Subcutaneous abdominal adipose tissue (tissue), 5 donors: Measurements from ENCODE around the gene KAZALD1.

ENCODE experiments used
- H3K27ac ChIP-seq: one replicate; pipeline ENCODE4 v1.7.0; 2013; ENCODE audit warnings: low read depth, mild to moderate bottlenecking, inconsistent platforms, low read length, moderate library complexity
- H3K27me3 ChIP-seq, 5 donors: one replicate each; pipeline ENCODE4 v1.7.0; 2013; ENCODE audit warnings: low read length in 5 of 5, inconsistent platforms in 1 of 5; ENCODE audit not compliant: control insufficient read depth in 5 of 5, insufficient read depth in 4 of 5
- H3K36me3 ChIP-seq, 5 donors: one replicate each; pipeline ENCODE4 v1.7.0; 2013; ENCODE audit warnings: low read length in 5 of 5; ENCODE audit not compliant: control insufficient read depth in 5 of 5, insufficient read depth in 5 of 5
- H3K4me1 ChIP-seq, 5 donors: one replicate each; pipeline ENCODE4 v1.7.0; 2013; ENCODE audit warnings: low read length in 5 of 5, mild to moderate bottlenecking in 3 of 5, moderate library complexity in 1 of 5; ENCODE audit not compliant: control insufficient read depth in 5 of 5, insufficient read depth in 5 of 5
- H3K4me3 ChIP-seq, 5 donors: one replicate each; pipeline ENCODE4 v1.7.0; 2013; ENCODE audit warnings: low read length in 5 of 5, low read depth in 1 of 5
- H3K9ac ChIP-seq, 5 donors: one replicate each; pipeline ENCODE4 v1.7.0; 2013; ENCODE audit warnings: low read length in 5 of 5, mild to moderate bottlenecking in 4 of 5, moderate library complexity in 3 of 5
- H3K9me3 ChIP-seq, 5 donors: one replicate each; pipeline ENCODE4 v1.7.0; 2013; ENCODE audit warnings: low read length in 5 of 5; ENCODE audit not compliant: control insufficient read depth in 5 of 5
- donor health status: healthy.
- donor health status: healthy.
- donor health status: healthy.
- donor health status: healthy.
- donor health status: healthy.

KAZALD1 gene

GRCh38 chr10:101061624-101062231 is at the start of gene KAZALD1:
TSS of gene KAZALD1 (plus strand) at chr10:101061989. CDS start at chr10:101062593, 604 bp downstream.
- H3K4me1 ChIP-seq = peaks cover 9 to 64% (median 60%) of the 10 kb centered on the region in 5 donors

GRCh38 chr10:101012525-101013364 is 49.0 kb upstream of the KAZALD1 start:
- H3K9ac ChIP-seq = no peak overlapping the region
- no peak overlapping the region for H3K4me3 ChIP-seq
- H3K4me1 ChIP-seq = peaks cover 12 to 22% (median 18%) of the 10 kb centered on the region in 5 donors
- peak overlapping the region; percentile 60 for H3K27ac ChIP-seq
- H3K9me3 ChIP-seq = no peaks in the 10 kb centered on the region
- no peaks in the 10 kb centered on the region for H3K36me3 ChIP-seq
- peaks cover 0 to 9% (median 5%) of the 10 kb centered on the region in 5 donors for H3K27me3 ChIP-seq

More at GRCh38 chr10:101061624-101062231, at the start of gene KAZALD1:
- Histone ChIP-seq H3K9ac (peak within 1 kb of the TSS; percentile 30 to 99 (median 97)), H3K9me3 (no peaks in the 10 kb centered on the region), H3K27me3 (peaks cover 3 to 19% (median 15%) of the 10 kb centered on the region in 5 donors), H3K27ac (peak within 1 kb of the TSS; percentile 88), H3K36me3 (no peaks in the 10 kb centered on the region), H3K4me3 (peak within 1 kb of the TSS; percentile 79 to 94 (median 92))

- H3K36me3 ChIP-seq = no peaks in the 10 kb centered on the region
- H3K27me3 ChIP-seq = peaks cover 0 to 9% (median 5%) of the 10 kb centered on the region in 5 donors
- peak overlapping the region; percentile 60 for H3K27ac ChIP-seq
- no peak overlapping the region for H3K4me3 ChIP-seq
- H3K4me1 ChIP-seq = peaks cover 11 to 25% (median 22%) of the 10 kb centered on the region in 5 donors
- H3K9ac ChIP-seq = no peak overlapping the region
- H3K9me3 ChIP-seq = no peaks in the 10 kb centered on the region
Observed at GRCh38 chr10:101013365-101013825, 48.4 kb upstream of the KAZALD1 start.

GRCh38 chr10:101014230-101014884 is 47.4 kb upstream of the KAZALD1 start:
- no peaks in the 10 kb centered on the region for H3K9me3 ChIP-seq
- no peak overlapping the region for H3K4me3 ChIP-seq
- H3K36me3 ChIP-seq = no peaks in the 10 kb centered on the region
- no peak overlapping the region for H3K9ac ChIP-seq
- H3K27ac ChIP-seq = no peak overlapping the region
- peaks cover 0 to 9% (median 5%) of the 10 kb centered on the region in 5 donors for H3K27me3 ChIP-seq
- peaks cover 11 to 34% (median 31%) of the 10 kb centered on the region in 5 donors for H3K4me1 ChIP-seq

GRCh38 chr10:101014966-101015581 is 46.7 kb upstream of the KAZALD1 start:
- H3K9ac ChIP-seq = no peak overlapping the region
- no peak overlapping the region for H3K27ac ChIP-seq
- H3K27me3 ChIP-seq = peaks cover 0 to 9% (median 5%) of the 10 kb centered on the region in 5 donors

GRCh38 chr10:101015582-101015973 is 46.2 kb upstream of the KAZALD1 start:
- Histone ChIP-seq H3K9me3 (no peaks in the 10 kb centered on the region), H3K27me3 (peaks cover 0 to 9% (median 5%) of the 10 kb centered on the region in 5 donors), H3K9ac (no peak overlapping the region), H3K36me3 (no peaks in the 10 kb centered on the region), H3K4me1 (peaks cover 11 to 34% (median 31%) of the 10 kb centered on the region in 5 donors), H3K27ac (no peak overlapping the region), H3K4me3 (no peak overlapping the region)

More at GRCh38 chr10:101014966-101015581, 46.7 kb upstream of the KAZALD1 start:
- H3K36me3 ChIP-seq = no peaks in the 10 kb centered on the region
- H3K4me3 ChIP-seq = no peak overlapping the region
- H3K4me1 ChIP-seq = peaks cover 11 to 34% (median 31%) of the 10 kb centered on the region in 5 donors
- H3K9me3 ChIP-seq = no peaks in the 10 kb centered on the region

- no peak overlapping the region for H3K4me3 ChIP-seq
- no peak overlapping the region for H3K27ac ChIP-seq
- H3K27me3 ChIP-seq = peaks cover 0 to 9% (median 6%) of the 10 kb centered on the region in 5 donors
- peaks cover 11 to 34% (median 31%) of the 10 kb centered on the region in 5 donors for H3K4me1 ChIP-seq
- no peaks in the 10 kb centered on the region for H3K9me3 ChIP-seq
- H3K9ac ChIP-seq = no peak overlapping the region
- H3K36me3 ChIP-seq = no peaks in the 10 kb centered on the region
Observed at GRCh38 chr10:101016814-101017213, 45.0 kb upstream of the KAZALD1 start.

- peaks cover 6 to 23% (median 18%) of the 10 kb centered on the region in 5 donors for H3K4me1 ChIP-seq
- H3K9ac ChIP-seq = peak overlapping the region in 1 of 5 donors; percentile 26
- no peak overlapping the region for H3K27ac ChIP-seq
- no peak overlapping the region for H3K4me3 ChIP-seq
- no peaks in the 10 kb centered on the region for H3K9me3 ChIP-seq
- peaks cover 0 to 9% (median 6%) of the 10 kb centered on the region in 5 donors for H3K27me3 ChIP-seq
- H3K36me3 ChIP-seq = no peaks in the 10 kb centered on the region
Observed at GRCh38 chr10:101018118-101018599, 43.6 kb upstream of the KAZALD1 start.
